GM12878 (cell line): ENCODE results near the gene PRRT1B. TPM values are rescaled to one million over a fixed set of nuclear protein-coding genes. Genes with fewer than 3 reads are reported as not detected.

Source experiments
- ATAC-seq: fragments of 200-7000 bp; cut with Tn5 transposase; 3 replicates; pipeline ENCODE4 v1.9.1; 2020; ENCODE audit warnings: mild to moderate bottlenecking, moderate library complexity
- BruUV-seq: library from RNA; stranded (reverse); fragments of 400-500 nt; replicated peaks from 2 replicates; lab custom pipeline; 2021; lab: Mats Ljungman, UMichigan
- CTCF ChIA-PET: fragments of 300-600 bp; sonication (Branson Sonifier 250); formaldehyde crosslinking; extraction: SDS; loops from one replicate; lab custom pipeline; 2021; ENCODE audit warnings: inconsistent platforms; lab: Yijun Ruan, JAX
- POLR2A ChIA-PET: fragments of 350-600 bp; formaldehyde crosslinking; extraction: SDS; loops from one replicate; lab custom pipeline; 2021; ENCODE audit warnings: inconsistent platforms; lab: Charles Lee
- RAD21 ChIA-PET: fragments of 300-600 bp; sonication (Branson Sonifier 250); formaldehyde crosslinking; loops from one replicate; lab custom pipeline; 2023; ENCODE audit warnings: antibody characterized with exemption; ENCODE audit not compliant: unreplicated experiment; lab: Charles Lee
- SMC1A ChIA-PET: fragments of 300-600 bp; sonication (Branson Sonifier 250); formaldehyde crosslinking; loops from one replicate; lab custom pipeline; 2023; ENCODE audit not compliant: unreplicated experiment, uncharacterized antibody; lab: Charles Lee
- DNase-seq: peaks from one replicate; pipeline ENCODE4 v3.0.0-alpha.2; 2011; ENCODE audit warnings: low read depth, low spot score
- FAIRE-seq: peaks from 3 replicates; lab custom pipeline; 2011; peaks lifted over from hg19 to GRCh38; lab: Jason Lieb, UNC
- H2AFZ ChIP-seq: 2 replicates; pipeline ENCODE4 v1.6.0; 2011; ENCODE audit warnings: low read depth, low read length, control low read depth; ENCODE audit not compliant: control insufficient read depth
- H3K27ac ChIP-seq: 2 replicates; pipeline ENCODE4 v1.5.1; 2011; ENCODE audit warnings: control low read depth; ENCODE audit not compliant: control insufficient read depth, insufficient read depth
- H3K27me3 ChIP-seq, 2 experiments: replicated peaks in 1 of 2; 2 replicates each; pipeline versions ENCODE4 v1.6.0 to v1.6.1; 2011; ENCODE audit warnings: low read length in 1 of 2; ENCODE audit not compliant: control insufficient read depth in 2 of 2, insufficient read depth in 2 of 2
- H3K36me3 ChIP-seq, 2 experiments: 2 replicates each; pipeline ENCODE4 v1.5.1; 2011; ENCODE audit warnings: low read length in 1 of 2; ENCODE audit not compliant: control insufficient read depth in 2 of 2, insufficient read depth in 2 of 2
- H3K4me1 ChIP-seq: 2 replicates; pipeline ENCODE4 v1.6.1; 2011; ENCODE audit warnings: mild to moderate bottlenecking, low read length, moderate library complexity, mixed read lengths; ENCODE audit not compliant: control insufficient read depth, insufficient read depth
- H3K4me2 ChIP-seq: 2 replicates; pipeline ENCODE4 v1.6.0; 2011; ENCODE audit warnings: control low read depth; ENCODE audit not compliant: control insufficient read depth, insufficient read depth
- H3K4me3 ChIP-seq: fragments of 200-600 bp; sonication (generic); 2 replicates; pipeline ENCODE4 v1.5.1; 2016
- H3K79me2 ChIP-seq: 2 replicates; pipeline ENCODE4 v1.6.0; 2011; ENCODE audit warnings: low read length; ENCODE audit not compliant: control insufficient read depth, insufficient read depth
- H3K9ac ChIP-seq: 2 replicates; pipeline ENCODE4 v1.8.0; 2011; ENCODE audit warnings: low read length, control low read depth, mixed read lengths; ENCODE audit not compliant: control insufficient read depth, insufficient read depth
- H3K9me3 ChIP-seq: replicated peaks from 3 replicates; pipeline ENCODE4 v1.5.1; 2011; ENCODE audit warnings: mild to moderate bottlenecking, low read length; ENCODE audit not compliant: control insufficient read depth, insufficient read depth
- H4K20me1 ChIP-seq: 2 replicates; pipeline ENCODE4 v1.6.0; 2011; ENCODE audit not compliant: control insufficient read depth, insufficient read depth
- CBX3 ChIP-seq: fragments of 200-600 bp; sonication (generic); IDR thresholded peaks from 2 replicates; pipeline ENCODE4 v1.6.1; 2016; ENCODE audit warnings: low read depth, borderline replicate concordance
- CHD4 ChIP-seq: fragments of 200-600 bp; sonication (generic); IDR thresholded peaks from 2 replicates; pipeline ENCODE4 v1.6.1; 2016; ENCODE audit warnings: mild to moderate bottlenecking
- LARP7 ChIP-seq: fragments of 450-650 bp; IDR thresholded peaks from 2 replicates; pipeline ENCODE4 v1.6.1; 2017; ENCODE audit warnings: mild to moderate bottlenecking
- NFYA ChIP-seq: IDR thresholded peaks from 2 replicates; pipeline ENCODE4 v1.6.1; 2011; ENCODE audit warnings: low read depth, mild to moderate bottlenecking, low read length, improper control_type of control experiment, borderline replicate concordance
- POLR2A ChIP-seq: IDR thresholded peaks from 2 replicates; pipeline ENCODE4 v1.6.1; 2011; ENCODE audit warnings: low read depth, mild to moderate bottlenecking, low read length
- RAD21 ChIP-seq: IDR thresholded peaks from 2 replicates; pipeline ENCODE4 v1.6.1; 2011; ENCODE audit warnings: mild to moderate bottlenecking, low read depth, low read length, moderate library complexity; ENCODE audit not compliant: insufficient read depth
- RAD51 ChIP-seq: fragments of 450-650 bp; IDR thresholded peaks from 2 replicates; pipeline ENCODE4 v1.6.1; 2016; ENCODE audit warnings: moderate library complexity, mild to moderate bottlenecking, inconsistent platforms
- SMAD5 ChIP-seq: IDR thresholded peaks from 2 replicates; pipeline ENCODE4 v1.6.1; 2016; ENCODE audit warnings: antibody characterized with exemption, low read depth
- SMARCA5 ChIP-seq: fragments of 450-650 bp; IDR thresholded peaks from 2 replicates; pipeline ENCODE4 v1.6.1; 2017; ENCODE audit warnings: mild to moderate bottlenecking
- TBL1XR1 ChIP-seq: IDR thresholded peaks from 2 replicates; pipeline ENCODE4 v1.6.1; 2012; ENCODE audit warnings: low read depth, low read length, improper control_type of control experiment
- ZNF217 ChIP-seq: fragments of 450-650 bp; IDR thresholded peaks from 2 replicates; pipeline ENCODE4 v1.6.1; 2017; ENCODE audit warnings: antibody characterized with exemption, mild to moderate bottlenecking
- ZNF384 ChIP-seq: IDR thresholded peaks from 2 replicates; pipeline ENCODE4 v1.6.1; 2012; ENCODE audit warnings: low read depth, mild to moderate bottlenecking, low read length, improper control_type of control experiment, borderline replicate concordance
- WGBS: methylation state at CpG from one replicate; pipeline ENCODE4 v1.1.6; 2016; ENCODE audit warnings: low lambda C conversion rate; ENCODE audit not compliant: insufficient replicate concordance, insufficient coverage; ENCODE audit errors: missing lambda C conversion rate; 5-methylcytosine and 5-hydroxymethylcytosine counted together
- in situ Hi-C: fragments of 300-500 bp; cut with MboI; formaldehyde crosslinking; loops from 9 replicates; pipeline ENCODE4 v1.14.3; 2018; ENCODE audit warnings: mixed read lengths
- intact Hi-C: fragments of 100-400 bp; cut with micrococcal nuclease; formaldehyde crosslinking; loops from one replicate; pipeline ENCODE4 v1.14.2; 2022; ENCODE audit not compliant: unreplicated experiment
- polyA plus RNA-seq, 11 experiments: library from polyadenylated mRNA; depleted of rRNA in 4 of 11; unstranded in 6 of 11; stranded (reverse) in 5 of 11; fragments of >200 nt; fragmentation: Nextera tagmentation in 4 of 11; fragmentation: Illumina TruSeq in 1 of 11; extraction: Ambion mirVana in 4 of 11; extraction: Trizol in 1 of 11; gene quantifications; 1 replicate in 1 of 11; 2 replicates in 10 of 11; pipeline versions ENCODE4 v1.2.1 to v1.2.3, GENCODE V29; 2011 to 2016; ENCODE audit warnings: inconsistent platforms in 2 of 11, missing spikeins in 2 of 11, low read depth in 1 of 11
- total RNA-seq, 4 experiments: library from RNA; depleted of rRNA in 3 of 4; stranded (reverse); fragments of >200 nt in 3 of 4; fragmentation: Illumina TruSeq in 1 of 4; extraction: Trizol in 1 of 4; gene quantifications; 2 replicates each; pipeline versions ENCODE4 v1.2.1 to v1.2.3, GENCODE V29; 2013 to 2021
- TF ChIP-seq, protein P1 (sequence below): fragments of 450-650 bp; conservative IDR thresholded peaks from 2 replicates; pipeline ENCODE4 v1.6.1; 2017; ENCODE audit warnings: mild to moderate bottlenecking, moderate library complexity
- TF ChIP-seq, protein P2 (sequence below): fragments of 450-650 bp; IDR thresholded peaks from 2 replicates; pipeline ENCODE4 v1.6.1; 2017; ENCODE audit warnings: mild to moderate bottlenecking
- TF ChIP-seq, protein P3 (sequence below): IDR thresholded peaks from 2 replicates; pipeline ENCODE4 v1.6.1; 2011; ENCODE audit warnings: low read depth, mild to moderate bottlenecking, low read length, moderate library complexity, borderline replicate concordance; ENCODE audit errors: extremely low read depth

PRRT1B gene
- total and polyA plus RNA-seq, 10 of the 15 experiments (the other 5 are each of a cell fraction or from before 2014, with no cell fraction given), result not detected

DNA sequence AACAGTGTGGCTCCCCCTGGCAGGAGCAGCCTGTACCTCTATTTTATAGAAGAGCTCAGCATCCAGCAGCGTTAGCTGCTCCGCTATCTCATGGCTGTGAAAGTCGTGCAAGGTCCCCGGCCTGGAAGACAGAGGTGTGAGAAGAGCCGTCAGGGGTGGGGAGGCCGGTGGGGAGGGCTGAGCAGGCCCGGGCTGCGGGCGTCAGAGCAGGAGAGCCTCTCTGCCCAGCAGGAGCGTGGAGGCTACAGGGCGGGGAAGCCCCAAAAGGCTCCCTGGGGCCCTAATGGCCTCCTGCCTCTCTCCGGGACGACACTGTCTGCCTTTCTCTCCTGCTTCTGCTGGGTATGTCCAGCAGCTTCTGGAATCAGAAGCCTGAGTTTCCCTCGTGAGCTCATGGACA lies 42.6 kb downstream of the PRRT1B start:
- DNase-seq (no peak), FAIRE-seq (no peak), ATAC-seq (no peak)
- no peaks in the 10 kb centered on the region for H3K79me2 ChIP-seq
- no peak overlapping the region for H3K4me3 ChIP-seq
- H3K9ac ChIP-seq, result no peak overlapping the region
- ChIA-PET RAD21 (no interaction called here), SMC1A (interaction anchor here (0.9 to 1.9 kb wide), 2 partner anchors 155 to 157 kb away, joined by 3 to 6 read pairs; no protein-coding TSS in a partner anchor), POLR2A (no interaction called here), CTCF (interaction anchor here (1.6 kb wide), 1 partner anchor 156 kb away, joined by 3 read pairs; no protein-coding TSS in a partner anchor)
- H4K20me1 ChIP-seq, result no peaks in the 10 kb centered on the region
- H3K9me3 ChIP-seq, result no peaks in the 10 kb centered on the region
- H2AFZ ChIP-seq, result no peak overlapping the region
- peaks cover 27 to 42% of the 10 kb centered on the region in 2 experiments for H3K36me3 ChIP-seq
- H3K4me2 ChIP-seq, result no peak overlapping the region
- TF ChIP-seq SMAD5 (no peak), NFYA (no peak), RAD51 (no peak), LARP7 (no peak), CBX3 (no peak), TBL1XR1 (no peak), ZNF217 (no peak), ZNF384 (no peak), RAD21 (no peak), SMARCA5 (no peak), CHD4 (no peak), POLR2A (no peak)
- TF ChIP-seq, protein P1, sequence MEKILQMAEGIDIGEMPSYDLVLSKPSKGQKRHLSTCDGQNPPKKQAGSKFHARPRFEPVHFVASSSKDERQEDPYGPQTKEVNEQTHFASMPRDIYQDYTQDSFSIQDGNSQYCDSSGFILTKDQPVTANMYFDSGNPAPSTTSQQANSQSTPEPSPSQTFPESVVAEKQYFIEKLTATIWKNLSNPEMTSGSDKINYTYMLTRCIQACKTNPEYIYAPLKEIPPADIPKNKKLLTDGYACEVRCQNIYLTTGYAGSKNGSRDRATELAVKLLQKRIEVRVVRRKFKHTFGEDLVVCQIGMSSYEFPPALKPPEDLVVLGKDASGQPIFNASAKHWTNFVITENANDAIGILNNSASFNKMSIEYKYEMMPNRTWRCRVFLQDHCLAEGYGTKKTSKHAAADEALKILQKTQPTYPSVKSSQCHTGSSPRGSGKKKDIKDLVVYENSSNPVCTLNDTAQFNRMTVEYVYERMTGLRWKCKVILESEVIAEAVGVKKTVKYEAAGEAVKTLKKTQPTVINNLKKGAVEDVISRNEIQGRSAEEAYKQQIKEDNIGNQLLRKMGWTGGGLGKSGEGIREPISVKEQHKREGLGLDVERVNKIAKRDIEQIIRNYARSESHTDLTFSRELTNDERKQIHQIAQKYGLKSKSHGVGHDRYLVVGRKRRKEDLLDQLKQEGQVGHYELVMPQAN, result no peak
- TF ChIP-seq, protein P2, sequence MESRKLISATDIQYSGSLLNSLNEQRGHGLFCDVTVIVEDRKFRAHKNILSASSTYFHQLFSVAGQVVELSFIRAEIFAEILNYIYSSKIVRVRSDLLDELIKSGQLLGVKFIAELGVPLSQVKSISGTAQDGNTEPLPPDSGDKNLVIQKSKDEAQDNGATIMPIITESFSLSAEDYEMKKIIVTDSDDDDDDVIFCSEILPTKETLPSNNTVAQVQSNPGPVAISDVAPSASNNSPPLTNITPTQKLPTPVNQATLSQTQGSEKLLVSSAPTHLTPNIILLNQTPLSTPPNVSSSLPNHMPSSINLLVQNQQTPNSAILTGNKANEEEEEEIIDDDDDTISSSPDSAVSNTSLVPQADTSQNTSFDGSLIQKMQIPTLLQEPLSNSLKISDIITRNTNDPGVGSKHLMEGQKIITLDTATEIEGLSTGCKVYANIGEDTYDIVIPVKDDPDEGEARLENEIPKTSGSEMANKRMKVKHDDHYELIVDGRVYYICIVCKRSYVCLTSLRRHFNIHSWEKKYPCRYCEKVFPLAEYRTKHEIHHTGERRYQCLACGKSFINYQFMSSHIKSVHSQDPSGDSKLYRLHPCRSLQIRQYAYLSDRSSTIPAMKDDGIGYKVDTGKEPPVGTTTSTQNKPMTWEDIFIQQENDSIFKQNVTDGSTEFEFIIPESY, result no peak
- TF ChIP-seq, protein P3, sequence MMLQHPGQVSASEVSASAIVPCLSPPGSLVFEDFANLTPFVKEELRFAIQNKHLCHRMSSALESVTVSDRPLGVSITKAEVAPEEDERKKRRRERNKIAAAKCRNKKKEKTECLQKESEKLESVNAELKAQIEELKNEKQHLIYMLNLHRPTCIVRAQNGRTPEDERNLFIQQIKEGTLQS, result no peak
- H3K27me3 ChIP-seq, result no peaks in the 10 kb centered on the region
- BruUV-seq, result no TSS peak
- H3K4me1 ChIP-seq, result 0 out of 2 replicates have a peak, but pooled peaks cover 5% of the 10 kb centered on the region
- in situ Hi-C loops (loop anchor here (25.0 kb wide), 1 partner anchor 649 kb away; no protein-coding TSS in a partner anchor), intact Hi-C loops (no loop called here)
- 72% methylated on average over 14 of the region's 14 CpGs for WGBS
- H3K27ac ChIP-seq, result no peak overlapping the region
